Measurements from ENCODE around the gene CSAD.
"Not testable (repeated sequence)": the region's sequence is repeated elsewhere in the genome, so short reads cannot be mapped to it uniquely, and the experiment has no call there.

Gene CSAD

GRCh38 chr12:53208435-53208834 is 27.7 kb upstream of the CSAD start:
- Histone ChIP-seq H3K4me3 (ENCODE audit: low read length) (no peak overlapping the region), H3K27me3 (ENCODE audit: control insufficient read depth, insufficient read depth, low read length) (no peaks in the 10 kb centered on the region), H3K9me3 (ENCODE audit: control insufficient read depth, insufficient read depth, low read length) (no peaks in the 10 kb centered on the region), H3K4me1 (ENCODE audit: control insufficient read depth, insufficient read depth, low read length) (peaks cover 3% of the 10 kb centered on the region), H3K27ac (ENCODE audit: low read length) (no peak overlapping the region), H3K36me3 (ENCODE audit: control insufficient read depth, insufficient read depth, low read length) (peaks cover 15% of the 10 kb centered on the region; the same call in 1 of the 2 replicates)
- DNase-seq (ENCODE audit: low read depth, low spot score), result no peak
- WGBS (ENCODE audit: insufficient coverage, insufficient read length), result no CpG with 5 or more reads among the region's 2 CpGs

GRCh38 chr12:53207042-53207441 is 26.3 kb upstream of the CSAD start, which contains the start of gene ITGB7:
TSS of gene ITGB7 (minus strand) at chr12:53207251. CDS start at chr12:53200443, 6,808 bp downstream.
- H3K36me3 ChIP-seq (ENCODE audit: control insufficient read depth, insufficient read depth, low read length), result peaks cover 8% of the 10 kb centered on the region; the same call in 1 of the 2 replicates
- no CpG with 5 or more reads among the region's 5 CpGs for WGBS (ENCODE audit: insufficient coverage, insufficient read length)
- peaks cover 3% of the 10 kb centered on the region for H3K4me1 ChIP-seq (ENCODE audit: control insufficient read depth, insufficient read depth, low read length)
- DNase-seq (ENCODE audit: low read depth, low spot score), result no peak
- no peak within 1 kb of the TSS for H3K4me3 ChIP-seq (ENCODE audit: low read length)
- no peaks in the 10 kb centered on the region for H3K9me3 ChIP-seq (ENCODE audit: control insufficient read depth, insufficient read depth, low read length)
- H3K27me3 ChIP-seq (ENCODE audit: control insufficient read depth, insufficient read depth, low read length), result no peaks in the 10 kb centered on the region
- H3K27ac ChIP-seq (ENCODE audit: low read length), result no peak within 1 kb of the TSS

GRCh38 chr12:53205747-53206419 is 25.2 kb upstream of the CSAD start:
- Histone ChIP-seq H3K9me3 (ENCODE audit: control insufficient read depth, insufficient read depth, low read length) (no peaks in the 10 kb centered on the region), H3K36me3 (ENCODE audit: control insufficient read depth, insufficient read depth, low read length) (peaks cover 2% of the 10 kb centered on the region; the same call in 1 of the 2 replicates), H3K4me3 (ENCODE audit: low read length) (no peak overlapping the region), H3K4me1 (ENCODE audit: control insufficient read depth, insufficient read depth, low read length) (peaks cover 3% of the 10 kb centered on the region), H3K27ac (ENCODE audit: low read length) (no peak overlapping the region), H3K27me3 (ENCODE audit: control insufficient read depth, insufficient read depth, low read length) (no peaks in the 10 kb centered on the region; the same call in 1 of the 2 replicates)
- DNase-seq (ENCODE audit: low read depth, low spot score), result no peak
- WGBS (ENCODE audit: insufficient coverage, insufficient read length), result no CpG with 5 or more reads among the region's 7 CpGs

- Histone ChIP-seq H3K27ac (ENCODE audit: low read length) (no peak overlapping the region), H3K36me3 (ENCODE audit: control insufficient read depth, insufficient read depth, low read length) (no peaks in the 10 kb centered on the region), H3K9me3 (ENCODE audit: control insufficient read depth, insufficient read depth, low read length) (no peaks in the 10 kb centered on the region), H3K4me1 (ENCODE audit: control insufficient read depth, insufficient read depth, low read length) (peaks cover 3% of the 10 kb centered on the region), H3K4me3 (ENCODE audit: low read length) (no peak overlapping the region), H3K27me3 (ENCODE audit: control insufficient read depth, insufficient read depth, low read length) (peaks cover 2% of the 10 kb centered on the region)
- no peak for DNase-seq (ENCODE audit: low read depth, low spot score)
- no CpG with 5 or more reads among the region's 1 CpG for WGBS (ENCODE audit: insufficient coverage, insufficient read length)
Measured at GRCh38 chr12:53204351-53204750, 23.6 kb upstream of the CSAD start.

GRCh38 chr12:53202316-53202715 is 21.6 kb upstream of the CSAD start:
- H3K4me1 ChIP-seq (ENCODE audit: control insufficient read depth, insufficient read depth, low read length); DNase-seq (ENCODE audit: low read depth, low spot score); H3K27me3 ChIP-seq (ENCODE audit: control insufficient read depth, insufficient read depth, low read length); H3K36me3 ChIP-seq (ENCODE audit: control insufficient read depth, insufficient read depth, low read length); H3K27ac ChIP-seq (ENCODE audit: low read length); H3K4me3 ChIP-seq (ENCODE audit: low read length); H3K9me3 ChIP-seq (ENCODE audit: control insufficient read depth, insufficient read depth, low read length): not testable (repeated sequence)
- no CpG with 5 or more reads among the region's 7 CpGs for WGBS (ENCODE audit: insufficient coverage, insufficient read length)

- DNase-seq (ENCODE audit: low read depth, low spot score), result no peak
- WGBS (ENCODE audit: insufficient coverage, insufficient read length), result no CpG with 5 or more reads among the region's 4 CpGs
- H3K27me3 ChIP-seq (ENCODE audit: control insufficient read depth, insufficient read depth, low read length), result peaks cover 8% of the 10 kb centered on the region
- no peak overlapping the region for H3K4me3 ChIP-seq (ENCODE audit: low read length)
- H3K9me3 ChIP-seq (ENCODE audit: control insufficient read depth, insufficient read depth, low read length), result no peaks in the 10 kb centered on the region
- H3K4me1 ChIP-seq (ENCODE audit: control insufficient read depth, insufficient read depth, low read length), result no peaks in the 10 kb centered on the region
- H3K36me3 ChIP-seq (ENCODE audit: control insufficient read depth, insufficient read depth, low read length), result no peaks in the 10 kb centered on the region
- H3K27ac ChIP-seq (ENCODE audit: low read length), result no peak overlapping the region
Measured at GRCh38 chr12:53201639-53202038, 20.9 kb upstream of the CSAD start.

- no peak overlapping the region for H3K4me3 ChIP-seq (ENCODE audit: low read length)
- H3K9me3 ChIP-seq (ENCODE audit: control insufficient read depth, insufficient read depth, low read length), result no peaks in the 10 kb centered on the region
- no peak for DNase-seq (ENCODE audit: low read depth, low spot score)
- WGBS (ENCODE audit: insufficient coverage, insufficient read length), result no CpG with 5 or more reads among the region's 1 CpG
- peaks cover 8% of the 10 kb centered on the region for H3K27me3 ChIP-seq (ENCODE audit: control insufficient read depth, insufficient read depth, low read length)
- no peak overlapping the region for H3K27ac ChIP-seq (ENCODE audit: low read length)
- H3K36me3 ChIP-seq (ENCODE audit: control insufficient read depth, insufficient read depth, low read length), result no peaks in the 10 kb centered on the region
- H3K4me1 ChIP-seq (ENCODE audit: control insufficient read depth, insufficient read depth, low read length), result no peaks in the 10 kb centered on the region
Measured at GRCh38 chr12:53201177-53201541, 20.4 kb upstream of the CSAD start.

GRCh38 chr12:53200458-53201176 is 19.9 kb upstream of the CSAD start:
- no peak overlapping the region for H3K27ac ChIP-seq (ENCODE audit: low read length)
- no peak overlapping the region for H3K4me3 ChIP-seq (ENCODE audit: low read length)
- no peaks in the 10 kb centered on the region for H3K4me1 ChIP-seq (ENCODE audit: control insufficient read depth, insufficient read depth, low read length)
- no peaks in the 10 kb centered on the region for H3K36me3 ChIP-seq (ENCODE audit: control insufficient read depth, insufficient read depth, low read length)
- no peak for DNase-seq (ENCODE audit: low read depth, low spot score)
- WGBS (ENCODE audit: insufficient coverage, insufficient read length), result no CpG with 5 or more reads among the region's 10 CpGs
- no peaks in the 10 kb centered on the region for H3K9me3 ChIP-seq (ENCODE audit: control insufficient read depth, insufficient read depth, low read length)
- peaks cover 10% of the 10 kb centered on the region for H3K27me3 ChIP-seq (ENCODE audit: control insufficient read depth, insufficient read depth, low read length)

GRCh38 chr12:53200107-53200457 is 19.4 kb upstream of the CSAD start:
- Histone ChIP-seq H3K27ac (ENCODE audit: low read length) (no peak overlapping the region), H3K27me3 (ENCODE audit: control insufficient read depth, insufficient read depth, low read length) (peaks cover 10% of the 10 kb centered on the region), H3K9me3 (ENCODE audit: control insufficient read depth, insufficient read depth, low read length) (no peaks in the 10 kb centered on the region), H3K4me1 (ENCODE audit: control insufficient read depth, insufficient read depth, low read length) (no peaks in the 10 kb centered on the region), H3K36me3 (ENCODE audit: control insufficient read depth, insufficient read depth, low read length) (no peaks in the 10 kb centered on the region), H3K4me3 (ENCODE audit: low read length) (no peak overlapping the region)
- DNase-seq (ENCODE audit: low read depth, low spot score), result no peak
- WGBS (ENCODE audit: insufficient coverage, insufficient read length), result no CpG with 5 or more reads among the region's 2 CpGs

GRCh38 chr12:53199700-53200099 is 19.0 kb upstream of the CSAD start:
- DNase-seq (ENCODE audit: low read depth, low spot score), result no peak
- no CpG with 5 or more reads among the region's 3 CpGs for WGBS (ENCODE audit: insufficient coverage, insufficient read length)

More at GRCh38 chr12:53199700-53200099, 19.0 kb upstream of the CSAD start:
- H3K9me3 ChIP-seq (ENCODE audit: control insufficient read depth, insufficient read depth, low read length), result no peaks in the 10 kb centered on the region
- H3K4me1 ChIP-seq (ENCODE audit: control insufficient read depth, insufficient read depth, low read length), result no peaks in the 10 kb centered on the region
- no peak overlapping the region for H3K4me3 ChIP-seq (ENCODE audit: low read length)
- no peak overlapping the region for H3K27ac ChIP-seq (ENCODE audit: low read length)
- H3K27me3 ChIP-seq (ENCODE audit: control insufficient read depth, insufficient read depth, low read length), result peaks cover 10% of the 10 kb centered on the region
- H3K36me3 ChIP-seq (ENCODE audit: control insufficient read depth, insufficient read depth, low read length), result no peaks in the 10 kb centered on the region

All from iPS DF 6.9 (cell line).